Thymus (tissue), 11 donors: ENCODE data around the gene TIGD6. TPM values are rescaled to one million over a fixed set of nuclear protein-coding genes. Genes with fewer than 3 reads are reported as not detected.
A peak's percentile ranks its signal among the peaks of the same experiment; 100 is the strongest.
"Not testable (repeated sequence)": the region's sequence is repeated elsewhere in the genome, so short reads cannot be mapped to it uniquely, and the experiment has no call there.

Source experiments
- DNase-seq, 9 donors: peaks; one replicate each; pipeline ENCODE4 v3.0.0-alpha.2; 2013; ENCODE audit warnings: low spot score in 9 of 9, low read depth in 6 of 9, missing footprints in 1 of 9
- H3K27ac ChIP-seq, 2 donors: one replicate each; pipeline ENCODE4 v1.5.1; 2013; ENCODE audit warnings: control low read depth in 1 of 2, low read depth in 1 of 2, low read length in 1 of 2, mild to moderate bottlenecking in 1 of 2, moderate library complexity in 1 of 2
- H3K27me3 ChIP-seq, 2 donors: one replicate each; pipeline ENCODE4 v1.5.1; 2013; ENCODE audit warnings: low read length in 1 of 2; ENCODE audit not compliant: control insufficient read depth in 2 of 2, insufficient read depth in 1 of 2
- H3K36me3 ChIP-seq, 2 donors: one replicate each; pipeline ENCODE4 v1.5.1; 2013; ENCODE audit warnings: low read length in 1 of 2, mild to moderate bottlenecking in 1 of 2, moderate library complexity in 1 of 2; ENCODE audit not compliant: control insufficient read depth in 2 of 2, insufficient read depth in 2 of 2
- H3K4me1 ChIP-seq, 2 donors: one replicate each; pipeline ENCODE4 v1.5.1; 2013; ENCODE audit warnings: low read length in 2 of 2; ENCODE audit not compliant: control insufficient read depth in 2 of 2, insufficient read depth in 2 of 2
- H3K4me3 ChIP-seq, 2 donors: one replicate each; pipeline ENCODE4 v1.5.1; 2013; ENCODE audit warnings: low read length in 2 of 2, control low read depth in 1 of 2, mild to moderate bottlenecking in 1 of 2
- H3K9me3 ChIP-seq, 2 donors: one replicate each; pipeline ENCODE4 v1.5.1; 2013; ENCODE audit warnings: low read length in 1 of 2, mild to moderate bottlenecking in 1 of 2; ENCODE audit not compliant: control insufficient read depth in 2 of 2, insufficient read depth in 1 of 2
- WGBS: extraction: QIAGEN DNeasy Blood & Tissue Kit; methylation state at CpG from one replicate; pipeline ENCODE4 v1.1.7; 2013; 5-methylcytosine and 5-hydroxymethylcytosine counted together
- polyA plus RNA-seq: library from polyadenylated mRNA; stranded (reverse); fragments of 200-250 nt; gene quantifications from one replicate; pipeline ENCODE4 v1.2.3, GENCODE V29; 2013
- total RNA-seq: library from RNA; stranded (reverse); fragments of 120-200 nt; gene quantifications from one replicate; pipeline ENCODE4 v1.2.4, GENCODE V29; 2013
- donor health status: healthy.

TIGD6 gene
- total and polyA plus RNA-seq, 2 donors = 3.5 to 4.1 TPM

DNA sequence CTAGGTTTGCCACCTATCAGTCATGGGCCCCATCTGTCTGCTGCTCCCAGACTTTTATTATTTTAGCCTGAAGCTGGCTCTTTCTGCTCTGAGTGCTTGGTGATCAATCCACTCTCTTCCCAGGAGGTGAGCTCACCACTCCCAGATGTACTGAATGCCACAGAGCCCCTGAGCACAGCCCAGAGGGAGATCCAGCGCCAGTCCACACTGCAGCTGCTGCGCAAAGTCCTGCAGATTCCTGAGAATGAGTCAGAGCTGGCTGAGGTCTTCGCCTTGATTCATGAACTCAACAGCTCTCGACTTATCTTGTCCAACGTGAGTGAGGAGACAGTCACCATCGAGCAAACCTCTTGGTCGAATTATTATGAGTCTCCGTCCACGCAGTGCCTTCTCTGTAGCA lies 36.1 kb upstream of the TIGD6 start:
- no peak overlapping the region for H3K27ac ChIP-seq
- peaks cover 48 to 93% of the 10 kb centered on the region in 2 donors for H3K36me3 ChIP-seq
- no peak overlapping the region for H3K4me3 ChIP-seq
- H3K9me3 ChIP-seq = no peaks in the 10 kb centered on the region
- 97% methylated on average over 9 of the region's 9 CpGs for WGBS
- no peaks in the 10 kb centered on the region for H3K4me1 ChIP-seq
- H3K27me3 ChIP-seq = no peaks in the 10 kb centered on the region
- no peak for DNase-seq

- Histone ChIP-seq H3K27me3 (no peaks in the 10 kb centered on the region), H3K9me3 (no peaks in the 10 kb centered on the region), H3K4me1 (no peaks in the 10 kb centered on the region), H3K36me3 (peaks cover 41 to 93% of the 10 kb centered on the region in 2 donors), H3K4me3 (no peak overlapping the region), H3K27ac (no peak overlapping the region)
- no peak for DNase-seq
- WGBS = 80% methylated on average over 7 of the region's 7 CpGs
These were observed 34.9 kb upstream of the TIGD6 start for GRCh38 chr5:150035139-150035895.

GRCh38 chr5:150034662-150035061 lies 34.2 kb upstream of the TIGD6 start:
- no peak overlapping the region for H3K4me3 ChIP-seq
- 97% methylated on average over 4 of the region's 4 CpGs for WGBS
- H3K9me3 ChIP-seq = no peaks in the 10 kb centered on the region
- no peak for DNase-seq
- H3K27ac ChIP-seq = no peak overlapping the region
- no peaks in the 10 kb centered on the region for H3K4me1 ChIP-seq
- peaks cover 42 to 93% of the 10 kb centered on the region in 2 donors for H3K36me3 ChIP-seq
- no peaks in the 10 kb centered on the region for H3K27me3 ChIP-seq

GRCh38 chr5:150033334-150033733 lies 32.9 kb upstream of the TIGD6 start:
- H3K27ac ChIP-seq = no peak overlapping the region
- no peaks in the 10 kb centered on the region for H3K4me1 ChIP-seq
- H3K4me3 ChIP-seq = no peak overlapping the region
- H3K36me3 ChIP-seq = peaks cover 42 to 89% of the 10 kb centered on the region in 2 donors
- over 99% methylated on average over 4 of the region's 4 CpGs for WGBS
- DNase-seq = no peak
- no peaks in the 10 kb centered on the region for H3K27me3 ChIP-seq
- H3K9me3 ChIP-seq = no peaks in the 10 kb centered on the region

DNA sequence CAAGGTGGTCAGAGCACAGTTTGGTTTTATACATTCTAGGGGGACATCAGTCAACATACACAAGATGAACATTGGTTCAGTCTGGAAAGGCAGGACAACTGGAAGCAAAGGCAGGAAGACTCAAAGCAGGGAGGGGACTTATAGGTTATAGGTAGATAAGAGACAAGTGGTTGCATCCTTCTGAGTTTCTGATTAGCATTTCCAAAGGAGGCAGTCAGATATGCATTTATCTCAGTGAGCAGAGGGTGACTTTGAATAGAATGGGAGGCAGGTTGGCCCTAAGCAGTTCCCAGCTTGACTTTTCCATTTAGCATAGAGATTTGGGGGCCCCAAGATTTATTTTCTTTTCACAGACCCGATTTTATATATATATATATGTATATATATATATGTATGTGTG lies 27.6 kb upstream of the TIGD6 start:
- 96% methylated on average over 1 of the region's 1 CpG for WGBS

GRCh38 chr5:150026682-150027172 lies 26.3 kb upstream of the TIGD6 start:
- H3K36me3 ChIP-seq = peaks cover 33 to 82% of the 10 kb centered on the region in 2 donors
- WGBS = 98% methylated on average over 4 of the region's 4 CpGs
- no peak overlapping the region for H3K27ac ChIP-seq
- no peak for DNase-seq
- no peak overlapping the region for H3K4me3 ChIP-seq
- no peaks in the 10 kb centered on the region for H3K9me3 ChIP-seq
- no peaks in the 10 kb centered on the region for H3K4me1 ChIP-seq
- no peaks in the 10 kb centered on the region for H3K27me3 ChIP-seq

More for the DNA sequence above, 27.6 kb upstream of the TIGD6 start:
- H3K27me3 ChIP-seq, H3K4me1 ChIP-seq, DNase-seq, H3K9me3 ChIP-seq, H3K27ac ChIP-seq, H3K4me3 ChIP-seq: not testable (repeated sequence)
- H3K36me3 ChIP-seq = peaks cover 35 to 82% of the 10 kb centered on the region in 2 donors

DNA sequence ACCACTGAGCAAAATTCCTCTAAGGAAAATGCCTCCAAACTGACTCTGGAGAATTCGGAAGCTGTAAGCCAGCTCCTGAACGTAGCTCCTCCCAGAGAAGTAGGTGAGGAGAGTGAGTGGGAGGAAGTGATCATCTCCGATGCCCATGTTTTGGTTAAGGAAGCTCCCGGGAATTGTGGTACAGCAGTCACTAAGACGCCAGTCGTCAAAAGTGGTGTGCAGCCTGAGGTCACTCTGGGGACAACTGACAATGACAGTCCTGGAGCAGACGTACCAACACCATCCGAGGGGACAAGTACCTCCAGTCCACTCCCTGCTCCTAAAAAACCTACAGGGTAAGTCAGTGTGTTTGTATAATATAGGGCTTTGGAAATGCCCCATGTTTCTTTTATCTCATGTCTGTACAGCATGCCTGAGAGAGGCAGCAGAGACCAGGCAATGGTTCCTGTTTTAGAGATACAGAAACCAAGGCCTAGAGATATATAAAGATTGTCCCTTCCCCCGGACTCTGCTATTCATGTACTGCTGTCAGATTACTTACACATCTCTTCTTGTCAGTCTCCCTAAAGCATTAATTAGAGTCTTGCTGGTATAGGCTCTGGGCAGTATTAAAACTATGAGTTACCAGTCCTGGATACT lies 24.0 kb upstream of the TIGD6 start:
- peaks cover 43 to 82% of the 10 kb centered on the region in 2 donors for H3K36me3 ChIP-seq

GRCh38 chr5:150023136-150023535 lies 22.7 kb upstream of the TIGD6 start:
- no peak overlapping the region for H3K27ac ChIP-seq
- peaks cover 47 to 90% of the 10 kb centered on the region in 2 donors for H3K36me3 ChIP-seq
- H3K4me3 ChIP-seq = no peak overlapping the region
- no peaks in the 10 kb centered on the region for H3K27me3 ChIP-seq
- 100% methylated on average over 1 of the region's 1 CpG for WGBS
- H3K9me3 ChIP-seq = no peaks in the 10 kb centered on the region
- no peaks in the 10 kb centered on the region for H3K4me1 ChIP-seq
- no peak for DNase-seq

More for the DNA sequence above, 24.0 kb upstream of the TIGD6 start:
- Histone ChIP-seq H3K9me3 (no peaks in the 10 kb centered on the region), H3K4me3 (no peak overlapping the region), H3K27ac (no peak overlapping the region), H3K4me1 (no peaks in the 10 kb centered on the region), H3K27me3 (no peaks in the 10 kb centered on the region)
- 95% methylated on average over 9 of the region's 9 CpGs for WGBS
- no peak for DNase-seq

DNA sequence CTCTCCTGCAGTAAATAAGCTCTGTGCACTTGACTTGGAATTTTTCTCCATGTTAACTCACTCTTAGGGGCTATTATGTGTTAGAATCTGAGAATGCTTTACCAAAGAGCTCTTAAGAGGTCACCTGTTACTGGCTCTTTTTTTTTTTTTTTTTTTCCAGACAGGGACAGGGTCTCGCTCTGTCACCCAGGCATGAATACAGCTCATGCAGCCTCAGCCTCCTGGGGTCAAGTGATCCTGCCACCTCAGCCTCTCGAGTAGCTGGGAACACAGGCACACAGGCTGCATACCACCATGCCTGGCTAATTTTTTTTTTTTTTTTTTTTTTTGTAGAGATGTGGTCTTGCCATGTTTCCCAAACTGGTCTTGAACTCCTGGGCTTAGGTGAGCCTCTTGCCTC lies 22.2 kb upstream of the TIGD6 start:
- no peak for DNase-seq
- WGBS = 94% methylated on average over 2 of the region's 2 CpGs
- H3K9me3 ChIP-seq = no peaks in the 10 kb centered on the region

More for the DNA sequence above, 22.2 kb upstream of the TIGD6 start:
- Histone ChIP-seq H3K4me3 (no peak overlapping the region), H3K27me3 (no peaks in the 10 kb centered on the region), H3K27ac (peak overlapping the region in 1 of 2 donors; percentile 21), H3K36me3 (peaks cover 44 to 89% of the 10 kb centered on the region in 2 donors), H3K4me1 (no peaks in the 10 kb centered on the region)
